Fibroblast of gingiva (primary cell): ENCODE measurements around the gene NREP.

Experiments
- DNase-seq: peaks from one replicate; pipeline ENCODE4 v3.0.0-alpha.2; 2011; ENCODE audit warnings: low read depth

NREP gene

GRCh38 chr5:111765613-111766571 lies 8.9 kb upstream of the NREP start:
- no peak for DNase-seq

- DNase-seq: no peak
These were observed 7.0 kb upstream of the NREP start for GRCh38 chr5:111764019-111764418.

GRCh38 chr5:111762895-111763294 lies 5.9 kb upstream of the NREP start:
- DNase-seq: no peak

GRCh38 chr5:111758284-111758628 lies 1.3 kb upstream of the NREP start:
- no peak for DNase-seq

GRCh38 chr5:111757355-111758283 lies 625 bp upstream of the NREP start:
- peak; percentile 96 for DNase-seq

- peak; percentile 64 for DNase-seq
These were observed 1.0 kb downstream of the NREP start for GRCh38 chr5:111755942-111756381.

GRCh38 chr5:111755345-111755941 lies 1.6 kb downstream of the NREP start:
- DNase-seq: no peak

- DNase-seq: no peak
These were observed 3.0 kb downstream of the NREP start for GRCh38 chr5:111753884-111754589.

GRCh38 chr5:111752426-111752965 lies 4.5 kb downstream of the NREP start:
- no peak for DNase-seq

- no peak for DNase-seq
These were observed 7.5 kb downstream of the NREP start for GRCh38 chr5:111749303-111750026.

- peak; percentile 63 for DNase-seq
These were observed 8.7 kb downstream of the NREP start for GRCh38 chr5:111748304-111748763.

- no peak for DNase-seq
These were observed 9.7 kb downstream of the NREP start for GRCh38 chr5:111747337-111747736.

- no peak for DNase-seq
These were observed 10.2 kb downstream of the NREP start for GRCh38 chr5:111746791-111747190.

- no peak for DNase-seq
These were observed 11.8 kb downstream of the NREP start for GRCh38 chr5:111745075-111745739.

GRCh38 chr5:111744455-111744854 lies 12.5 kb downstream of the NREP start:
- no peak for DNase-seq

GRCh38 chr5:111743988-111744387 lies 13.0 kb downstream of the NREP start:
- peak; percentile 63 for DNase-seq

GRCh38 chr5:111743512-111743911 lies 13.5 kb downstream of the NREP start:
- no peak for DNase-seq

- DNase-seq: peak; percentile 88
These were observed 14.6 kb downstream of the NREP start for GRCh38 chr5:111742177-111742994.

- DNase-seq: peak; percentile 40
These were observed 15.7 kb downstream of the NREP start for GRCh38 chr5:111741278-111741677.
